HG03045 (cell line): ENCODE results near the gene FRS3.
A peak's percentile ranks its signal among the peaks of the same experiment; 100 is the strongest.

Experiments used
- ATAC-seq: cut with Tn5 transposase; IDR thresholded peaks from one replicate; pipeline ENCODE4 v1.9.1; 2021; ENCODE audit warnings: mild to moderate bottlenecking, moderate library complexity; ENCODE audit not compliant: unreplicated experiment

FRS3 gene

DNA sequence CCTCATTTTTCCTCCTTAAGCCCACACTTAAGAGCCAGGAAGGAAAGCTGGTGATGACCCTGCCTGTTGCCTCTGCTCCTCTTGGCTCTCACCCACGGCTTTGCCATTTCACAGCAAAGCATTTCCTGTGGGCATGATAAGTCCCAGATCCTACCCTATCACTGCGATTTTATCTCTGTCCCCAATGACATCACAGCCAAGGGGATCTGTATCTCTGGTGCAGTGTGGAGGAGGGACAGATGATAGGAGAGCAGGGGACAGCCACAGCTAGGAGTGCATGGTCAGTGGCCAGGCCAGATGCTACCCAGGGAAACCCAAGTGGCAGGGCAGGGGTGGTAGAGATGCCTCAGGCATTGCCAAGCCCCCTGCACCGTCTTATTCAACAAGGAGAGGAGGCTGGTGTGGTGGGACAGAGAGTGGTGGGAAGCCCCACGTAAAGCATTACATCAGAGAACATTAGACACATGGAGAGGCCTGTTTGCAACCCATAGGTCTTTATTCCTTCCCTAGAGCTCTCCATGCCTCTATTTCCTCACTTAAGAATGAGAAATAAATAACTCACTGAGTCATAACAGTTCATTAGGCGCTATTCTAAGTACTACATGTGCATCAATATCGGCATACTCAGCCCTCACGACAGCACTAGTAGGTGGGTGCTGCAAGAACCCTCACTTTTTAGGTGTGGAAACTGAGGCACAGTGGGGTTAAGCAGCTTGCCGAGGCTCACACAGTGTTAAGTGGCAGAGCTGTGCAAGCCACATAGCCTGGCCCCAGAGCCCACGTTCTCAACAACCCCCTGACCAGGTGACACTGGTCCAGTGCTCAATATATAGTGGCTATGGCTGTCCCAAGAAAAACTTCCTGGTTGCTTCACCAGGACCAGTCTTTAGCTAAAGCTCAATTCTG, 48.9 kb downstream of the FRS3 start:
- ATAC-seq, result no peak

DNA sequence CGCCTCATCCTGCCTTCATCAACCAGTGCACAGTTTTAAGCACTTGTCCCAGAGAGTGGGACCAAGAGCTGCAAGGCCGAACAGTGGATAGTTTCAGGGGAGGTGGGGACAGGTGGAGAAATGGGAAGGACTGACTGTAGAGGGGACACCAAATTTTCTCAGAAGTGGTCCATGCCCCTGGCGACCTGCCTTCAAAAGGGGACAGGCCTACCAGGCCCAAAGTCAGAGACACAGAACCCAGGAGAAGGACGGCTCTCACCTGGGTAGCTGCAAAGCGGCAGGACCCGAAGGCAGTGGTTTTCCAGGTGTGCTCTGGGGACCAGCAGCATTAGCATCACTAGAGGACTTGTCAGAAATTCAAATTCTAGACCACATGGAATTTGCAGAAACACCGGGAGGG, 50.1 kb downstream of the FRS3 start:
- ATAC-seq, result no peak

DNA sequence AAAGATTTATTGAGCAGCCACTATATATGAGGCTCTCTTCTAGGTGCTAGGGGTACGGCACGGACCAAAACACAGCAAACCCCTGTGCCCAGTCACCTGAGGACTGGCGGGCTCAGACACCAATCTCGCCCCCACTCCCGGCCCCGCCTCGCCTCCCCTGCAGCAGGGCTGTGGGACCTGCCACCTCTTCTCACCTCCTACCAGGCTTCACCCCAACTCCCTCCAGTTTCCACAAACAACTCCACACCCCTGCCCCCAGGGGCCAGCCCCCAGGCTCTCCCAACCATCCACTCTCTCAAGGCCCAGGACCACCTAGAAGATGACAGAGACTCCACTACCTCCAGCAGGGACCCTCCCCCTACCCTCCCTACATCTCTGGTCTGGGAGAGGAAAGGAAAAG, 50.7 kb downstream of the FRS3 start:
- no peak for ATAC-seq

DNA sequence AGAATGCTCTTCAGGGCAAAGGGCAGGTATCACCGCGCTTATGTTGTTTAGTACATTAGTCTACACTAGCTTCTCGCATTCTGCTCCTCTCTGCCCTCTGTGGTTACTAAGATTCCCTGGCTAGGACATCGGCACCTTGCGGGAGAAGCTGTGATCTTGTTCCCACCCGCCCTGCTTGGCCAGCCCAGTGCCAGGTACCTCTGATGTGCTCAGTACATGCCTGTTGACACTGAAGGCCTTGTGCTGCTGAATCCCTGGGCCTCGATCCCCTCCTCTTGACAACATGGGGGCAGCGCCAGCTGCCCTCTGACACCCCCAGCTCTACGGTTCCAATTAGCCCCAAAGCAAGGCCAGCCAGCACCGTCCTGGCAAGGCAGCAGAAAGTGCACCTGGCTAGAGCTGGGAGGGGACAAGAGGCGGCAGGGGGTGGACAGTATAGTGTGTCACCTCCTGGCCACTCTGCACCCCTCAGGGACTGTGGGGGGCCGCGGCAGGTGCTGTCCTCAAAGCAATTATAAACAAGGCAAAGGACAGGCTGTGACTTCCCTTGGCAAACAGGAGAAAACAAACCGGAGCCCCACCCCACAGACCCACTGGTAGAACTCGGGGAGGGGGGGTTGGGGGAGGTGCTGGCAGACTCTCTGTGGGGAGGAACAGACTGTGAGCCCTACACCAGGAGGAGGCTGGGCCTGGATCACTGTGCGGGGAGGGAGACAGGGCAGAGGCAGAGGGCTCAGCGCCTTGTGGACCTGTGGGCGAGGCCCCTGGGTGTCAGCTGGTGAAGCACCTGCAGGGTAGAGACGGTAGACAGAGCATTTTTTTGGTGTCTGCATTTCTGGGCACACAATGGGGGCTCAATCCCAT, 51.4 kb downstream of the FRS3 start:
- ATAC-seq, result no peak

DNA sequence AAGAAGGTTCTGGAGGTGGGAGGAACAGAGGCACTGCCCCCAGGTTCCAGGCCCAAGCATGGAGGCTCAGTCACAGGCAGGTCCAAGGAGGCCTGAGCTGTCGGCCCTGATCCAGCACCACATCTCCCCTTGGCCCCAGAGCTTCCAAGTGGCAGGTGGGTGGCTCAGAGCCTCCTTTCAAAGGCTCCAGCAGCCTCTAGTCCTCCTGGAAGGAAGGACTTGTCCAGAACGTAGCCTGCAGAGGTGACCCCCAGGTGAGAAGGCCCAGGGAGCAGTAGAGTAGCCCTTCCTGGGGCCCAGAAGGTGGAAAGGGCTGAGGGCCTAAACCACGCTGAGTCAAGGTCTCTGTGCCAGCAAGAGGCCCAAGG, 52.0 kb downstream of the FRS3 start:
- no peak for ATAC-seq

DNA sequence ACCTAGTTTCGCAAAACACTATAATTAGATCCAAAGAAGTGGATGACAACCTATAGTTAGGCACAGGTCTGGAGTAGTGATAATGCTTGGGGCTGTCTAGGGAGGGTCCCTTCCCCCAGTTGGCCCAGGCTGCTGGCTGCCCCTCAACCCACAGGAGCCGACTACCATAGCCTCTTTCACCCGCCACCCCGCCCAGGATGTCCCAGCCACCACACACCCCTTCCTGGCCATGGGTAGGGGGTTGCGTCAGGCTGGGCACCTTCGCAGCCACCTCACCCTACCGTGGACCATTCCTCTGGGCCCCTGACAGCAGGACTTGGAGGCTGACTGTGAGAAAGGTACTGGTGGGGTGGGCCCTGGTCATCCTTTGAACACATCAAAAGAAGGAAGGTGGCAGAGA, 52.8 kb downstream of the FRS3 start:
- no peak for ATAC-seq

DNA sequence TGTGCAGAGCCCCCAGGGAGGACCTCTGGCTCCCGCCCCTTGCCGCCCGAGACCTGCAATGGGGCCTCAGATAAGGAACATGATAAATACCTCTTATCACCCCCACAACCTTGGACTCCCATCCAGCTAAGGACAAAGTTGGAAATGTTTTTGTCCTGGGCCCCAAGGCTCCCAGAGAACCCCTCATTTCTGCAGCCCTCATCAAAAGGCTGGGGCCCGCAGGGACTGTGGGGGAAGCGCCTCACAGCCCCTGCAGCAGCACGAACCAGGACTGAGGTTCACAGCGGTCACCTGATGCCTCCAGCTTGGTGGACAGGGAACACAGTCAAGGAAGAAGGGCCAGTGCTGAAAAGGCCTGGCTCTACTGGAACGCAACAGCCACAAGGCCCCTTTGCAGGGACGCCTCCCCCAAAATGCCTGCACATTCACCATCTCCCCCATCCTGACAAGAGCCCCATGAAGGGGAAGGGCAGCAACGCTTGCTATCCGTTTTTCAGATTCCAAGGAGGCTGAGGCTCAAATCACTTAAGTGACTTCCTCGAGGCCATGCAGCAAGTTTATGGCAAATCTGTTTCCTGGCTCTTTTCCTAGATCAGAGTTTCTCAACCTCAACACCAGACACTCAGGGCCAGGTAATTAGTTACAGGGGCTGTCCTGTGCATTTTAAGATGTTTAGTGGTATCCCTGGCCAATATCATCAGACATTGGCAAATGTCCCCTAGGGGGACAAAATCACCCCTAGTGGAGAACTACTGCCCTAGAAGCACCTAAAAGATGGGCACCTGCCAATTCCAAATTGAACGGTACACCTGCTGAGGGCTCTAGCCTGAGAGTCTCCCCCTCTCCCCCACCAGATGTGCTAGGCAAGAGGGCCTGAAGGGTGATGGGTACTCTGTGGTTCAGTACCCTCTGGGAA, 54.9 kb downstream of the FRS3 start:
- ATAC-seq, result no peak

DNA sequence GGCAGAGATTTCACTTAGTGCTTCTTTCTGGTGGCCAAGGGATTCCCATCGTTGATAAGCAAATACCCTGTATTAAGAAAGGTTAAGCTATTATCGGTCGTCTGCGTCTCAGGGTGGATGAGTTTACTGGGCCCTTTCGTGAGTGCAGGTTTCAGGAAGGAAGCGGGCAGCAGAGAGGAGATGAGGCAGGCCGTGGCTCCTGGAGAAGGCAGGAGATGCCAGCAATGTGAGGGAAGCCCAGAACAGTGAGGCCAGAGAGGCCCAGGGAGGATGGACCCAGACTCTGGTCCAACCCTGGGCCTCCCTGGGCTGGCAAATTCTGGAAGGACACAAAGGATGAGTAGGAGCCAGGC, 55.5 kb downstream of the FRS3 start:
- no peak for ATAC-seq

DNA sequence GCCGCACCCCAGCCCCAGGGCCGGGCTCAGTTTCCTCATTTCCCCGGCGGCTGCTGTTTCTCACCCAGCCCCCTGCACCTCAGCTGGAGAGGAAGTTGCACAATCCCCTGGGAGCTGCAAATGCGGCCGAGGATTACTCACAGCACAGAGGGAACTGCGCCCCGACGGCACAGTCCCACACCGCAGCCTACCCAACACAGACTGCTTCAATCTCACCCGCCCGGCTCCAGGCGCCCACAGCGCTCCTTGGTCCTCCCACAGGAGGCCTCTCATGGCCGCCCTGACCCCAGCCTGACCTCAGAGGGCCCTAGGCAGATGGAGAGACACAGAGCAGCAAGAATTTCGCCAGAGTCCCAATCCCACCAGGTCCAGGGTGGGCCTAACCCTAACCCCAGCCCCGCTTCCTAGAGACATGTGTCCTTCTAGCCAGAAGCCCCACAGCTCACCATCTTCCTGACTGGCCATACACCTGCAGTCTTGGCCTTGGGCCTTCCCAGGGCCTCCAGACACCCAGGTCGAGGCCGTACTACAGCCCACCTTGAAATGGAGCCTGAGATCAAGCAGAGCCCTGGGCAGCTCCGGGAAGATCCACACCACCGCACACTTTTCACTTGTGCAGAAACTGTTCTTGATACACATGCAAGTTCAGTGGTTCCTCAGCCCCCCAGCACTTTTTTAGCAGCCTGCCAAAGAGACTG, 56.0 kb downstream of the FRS3 start:
- ATAC-seq, result peak; percentile 63

DNA sequence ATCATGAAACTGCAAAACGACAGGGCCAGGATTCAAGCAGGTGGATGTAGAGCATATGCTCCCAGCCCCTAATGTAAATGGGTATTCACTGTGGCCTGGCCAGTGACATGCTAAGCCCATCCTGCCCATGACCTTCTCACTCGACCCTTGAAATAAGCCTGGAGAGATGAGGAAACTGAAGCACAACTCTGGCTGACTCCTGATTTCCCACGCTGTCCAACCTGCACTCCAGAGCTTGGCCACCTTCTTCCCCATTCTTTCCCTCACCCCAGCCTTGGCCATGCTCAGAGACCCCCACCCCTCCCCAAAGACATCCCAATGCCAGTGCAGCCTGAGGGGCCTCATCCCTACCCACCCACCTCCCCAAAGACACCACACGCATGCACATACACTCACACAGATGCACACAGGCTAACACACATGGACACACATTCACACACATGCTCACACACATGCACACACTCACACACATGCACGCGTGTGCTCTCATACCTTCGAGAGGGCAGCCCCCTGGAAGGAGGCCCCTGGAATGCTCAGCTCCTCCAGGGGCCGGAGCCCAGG, 56.7 kb downstream of the FRS3 start:
- ATAC-seq, result no peak

DNA sequence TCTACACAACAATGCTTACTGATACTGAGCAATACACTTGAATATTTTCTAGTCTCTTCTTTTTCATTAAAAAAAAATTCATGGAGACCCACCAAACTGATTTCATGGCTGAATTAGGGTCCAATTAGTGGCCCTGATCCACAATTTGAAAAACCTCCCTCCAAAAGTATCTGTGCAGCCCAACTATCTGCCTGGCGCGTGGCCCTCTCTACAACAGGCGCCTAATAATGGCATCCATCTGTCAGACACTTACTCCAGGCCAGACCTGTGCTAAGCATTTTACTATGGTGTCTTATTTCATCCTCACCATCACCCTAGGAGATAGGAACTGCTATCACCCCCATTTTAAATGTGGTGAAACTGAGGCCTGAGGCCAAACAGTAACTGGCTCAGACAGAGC, 58.3 kb downstream of the FRS3 start:
- no peak for ATAC-seq

DNA sequence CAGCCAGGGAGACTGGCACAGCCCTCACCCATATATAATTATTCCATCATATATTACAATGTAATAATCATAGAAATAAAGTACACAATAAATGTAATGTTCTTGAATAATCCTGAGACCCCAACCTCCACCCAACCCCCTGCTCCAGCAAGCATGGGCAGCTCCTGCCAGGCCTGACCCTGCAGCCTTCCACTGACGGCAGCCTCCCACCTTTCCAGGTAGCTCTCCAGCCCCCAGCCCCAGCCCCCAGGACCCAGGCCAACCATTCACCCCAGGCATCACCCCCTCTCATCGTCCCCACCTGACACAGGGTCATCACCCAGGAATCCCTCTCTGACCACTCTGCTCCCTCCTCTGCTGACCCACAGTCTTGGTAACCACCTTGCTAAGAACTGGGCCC, 58.9 kb downstream of the FRS3 start:
- no peak for ATAC-seq

DNA sequence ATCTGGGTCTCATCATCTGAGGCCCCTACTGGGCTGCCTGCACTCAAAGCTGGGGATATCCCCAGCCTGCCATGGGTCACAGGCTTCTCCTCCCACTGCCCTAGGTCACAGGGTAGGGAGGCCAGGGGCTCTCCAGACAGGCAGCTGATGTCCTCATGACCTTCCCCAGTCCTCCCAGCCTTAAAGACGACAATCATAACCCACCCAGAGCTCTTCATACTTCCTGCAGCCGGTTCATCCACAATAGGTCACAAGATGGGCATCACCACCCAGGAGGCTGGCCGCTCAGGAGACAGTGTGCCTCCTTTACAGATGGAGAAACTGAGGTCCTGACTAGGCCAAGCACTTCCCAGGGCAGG, 59.5 kb downstream of the FRS3 start:
- no peak for ATAC-seq
